OCI-LY1 (cell line): ENCODE results near the gene C1orf52.

Experiments used
- H2AFZ ChIP-seq: fragments of 200-600 bp; sonication (generic), shearing (Covaris generic); 2 replicates; pipeline ENCODE4 v1.6.0; 2014; ENCODE audit warnings: antibody characterized with exemption, mild to moderate bottlenecking, low read length
- H3F3A ChIP-seq: fragments of 200-600 bp; sonication (generic), shearing (Covaris generic); 2 replicates; pipeline ENCODE4 v1.6.0; 2014; ENCODE audit warnings: mild to moderate bottlenecking, antibody characterized with exemption, low read length, moderate library complexity; ENCODE audit not compliant: insufficient read depth
- H3K27ac ChIP-seq: fragments of 200-600 bp; sonication (generic); 2 replicates; pipeline ENCODE4 v1.5.1; 2014; ENCODE audit warnings: low read length, mixed run types, mild to moderate bottlenecking, low read depth; ENCODE audit not compliant: poor library complexity, severe bottlenecking
- H3K27me3 ChIP-seq: fragments of 200-600 bp; sonication (generic); 2 replicates; pipeline ENCODE4 v1.6.0; 2014; ENCODE audit warnings: antibody characterized with exemption, mild to moderate bottlenecking, low read length, moderate library complexity; ENCODE audit not compliant: insufficient read depth
- H3K36me3 ChIP-seq: fragments of 200-600 bp; sonication (generic); 2 replicates; pipeline ENCODE4 v1.6.1; 2014; ENCODE audit warnings: mild to moderate bottlenecking, antibody characterized with exemption, low read length, moderate library complexity, mixed read lengths; ENCODE audit not compliant: insufficient read depth
- H3K4me1 ChIP-seq: fragments of 200-600 bp; sonication (generic); 2 replicates; pipeline ENCODE4 v1.5.1; 2014; ENCODE audit warnings: mild to moderate bottlenecking, low read length, moderate library complexity; ENCODE audit not compliant: insufficient read depth, severe bottlenecking
- H3K4me2 ChIP-seq: fragments of 200-600 bp; sonication (generic), shearing (Covaris generic); 2 replicates; pipeline ENCODE4 v1.6.1; 2014; ENCODE audit warnings: low read length
- H3K4me3 ChIP-seq: fragments of 200-600 bp; sonication (generic); 2 replicates; pipeline ENCODE4 v1.5.1; 2014; ENCODE audit warnings: low read length, low read depth, mild to moderate bottlenecking, mixed read lengths; ENCODE audit not compliant: poor library complexity, severe bottlenecking
- H3K79me2 ChIP-seq: fragments of 200-600 bp; shearing (Covaris generic); 2 replicates; pipeline ENCODE4 v1.6.1; 2016; ENCODE audit warnings: mixed run types, low read length, mixed read lengths; ENCODE audit not compliant: insufficient read depth
- H3K9ac ChIP-seq: fragments of 200-600 bp; sonication (generic), shearing (Covaris generic); 2 replicates; pipeline ENCODE4 v1.6.1; 2014; ENCODE audit warnings: mild to moderate bottlenecking, low read length, mixed read lengths
- H3K9me2 ChIP-seq: fragments of 200-600 bp; sonication (generic), shearing (Covaris generic); 2 replicates; pipeline ENCODE4 v1.6.1; 2014; ENCODE audit warnings: low read depth, mild to moderate bottlenecking, low read length, mixed read lengths
- H3K9me3 ChIP-seq: fragments of 200-600 bp; shearing (Covaris generic); 2 replicates; pipeline ENCODE4 v1.6.1; 2014; ENCODE audit warnings: low read length, mixed read lengths
- H4K20me1 ChIP-seq: fragments of 200-600 bp; sonication (generic), shearing (Covaris generic); 2 replicates; pipeline ENCODE4 v1.6.0; 2016; ENCODE audit warnings: mild to moderate bottlenecking, low read length; ENCODE audit not compliant: insufficient read depth
- EZH2 ChIP-seq: fragments of 200-600 bp; sonication (generic), shearing (Covaris generic); IDR thresholded peaks from 2 replicates; pipeline ENCODE4 v1.8.0; 2017; ENCODE audit warnings: borderline replicate concordance, mixed run types, mild to moderate bottlenecking, antibody characterized with exemption, low read length, moderate library complexity, mixed read lengths
- TF ChIP-seq, protein P1 (sequence below): fragments of 200-600 bp; sonication (generic), shearing (Covaris generic); IDR thresholded peaks from 2 replicates; pipeline ENCODE4 v1.5.1; 2017; ENCODE audit warnings: mild to moderate bottlenecking, antibody characterized with exemption, low read length, moderate library complexity, mixed read lengths

C1orf52 gene

DNA sequence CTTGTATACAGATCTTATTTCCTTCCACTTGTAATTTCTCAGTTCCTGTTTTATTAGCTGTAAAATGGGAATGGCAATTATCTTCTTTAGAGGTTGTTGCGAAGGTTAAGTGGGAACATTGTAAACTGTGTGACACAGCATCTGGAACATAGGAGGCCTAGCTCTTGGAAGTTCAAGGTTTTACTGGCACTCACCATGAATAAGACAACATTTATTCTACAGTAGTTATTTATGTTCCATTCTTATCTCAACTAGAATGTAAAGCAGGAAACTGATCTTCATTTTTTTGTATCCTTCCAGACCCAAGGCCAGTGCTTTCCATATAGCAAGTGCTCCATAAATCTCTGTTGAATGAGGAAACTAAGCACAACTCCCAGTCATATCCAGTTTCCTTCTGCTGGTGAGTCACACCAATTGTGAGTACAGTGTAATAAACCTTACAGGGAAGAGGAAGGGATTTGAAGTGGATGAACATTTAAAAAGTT is 15.5 kb upstream of the C1orf52 start:
- Histone ChIP-seq H3K9ac (peak overlapping the region; percentile 81; the same call in 1 of the 2 replicates), H4K20me1 (no peaks in the 10 kb centered on the region), H3F3A (no peaks in the 10 kb centered on the region), H3K79me2 (peaks cover 36% of the 10 kb centered on the region), H3K9me2 (no peaks in the 10 kb centered on the region), H3K4me2 (peak overlapping the region; percentile 89), H3K4me3 (peak overlapping the region; percentile 85), H3K9me3 (no peaks in the 10 kb centered on the region), H2AFZ (no peak overlapping the region), H3K36me3 (peaks cover 28% of the 10 kb centered on the region), H3K27ac (peak overlapping the region; percentile 83), H3K4me1 (peaks cover 24% of the 10 kb centered on the region), H3K27me3 (no peaks in the 10 kb centered on the region)
- TF ChIP-seq EZH2 = no peak
- TF ChIP-seq, protein P1, sequence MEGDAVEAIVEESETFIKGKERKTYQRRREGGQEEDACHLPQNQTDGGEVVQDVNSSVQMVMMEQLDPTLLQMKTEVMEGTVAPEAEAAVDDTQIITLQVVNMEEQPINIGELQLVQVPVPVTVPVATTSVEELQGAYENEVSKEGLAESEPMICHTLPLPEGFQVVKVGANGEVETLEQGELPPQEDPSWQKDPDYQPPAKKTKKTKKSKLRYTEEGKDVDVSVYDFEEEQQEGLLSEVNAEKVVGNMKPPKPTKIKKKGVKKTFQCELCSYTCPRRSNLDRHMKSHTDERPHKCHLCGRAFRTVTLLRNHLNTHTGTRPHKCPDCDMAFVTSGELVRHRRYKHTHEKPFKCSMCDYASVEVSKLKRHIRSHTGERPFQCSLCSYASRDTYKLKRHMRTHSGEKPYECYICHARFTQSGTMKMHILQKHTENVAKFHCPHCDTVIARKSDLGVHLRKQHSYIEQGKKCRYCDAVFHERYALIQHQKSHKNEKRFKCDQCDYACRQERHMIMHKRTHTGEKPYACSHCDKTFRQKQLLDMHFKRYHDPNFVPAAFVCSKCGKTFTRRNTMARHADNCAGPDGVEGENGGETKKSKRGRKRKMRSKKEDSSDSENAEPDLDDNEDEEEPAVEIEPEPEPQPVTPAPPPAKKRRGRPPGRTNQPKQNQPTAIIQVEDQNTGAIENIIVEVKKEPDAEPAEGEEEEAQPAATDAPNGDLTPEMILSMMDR = no peak

DNA sequence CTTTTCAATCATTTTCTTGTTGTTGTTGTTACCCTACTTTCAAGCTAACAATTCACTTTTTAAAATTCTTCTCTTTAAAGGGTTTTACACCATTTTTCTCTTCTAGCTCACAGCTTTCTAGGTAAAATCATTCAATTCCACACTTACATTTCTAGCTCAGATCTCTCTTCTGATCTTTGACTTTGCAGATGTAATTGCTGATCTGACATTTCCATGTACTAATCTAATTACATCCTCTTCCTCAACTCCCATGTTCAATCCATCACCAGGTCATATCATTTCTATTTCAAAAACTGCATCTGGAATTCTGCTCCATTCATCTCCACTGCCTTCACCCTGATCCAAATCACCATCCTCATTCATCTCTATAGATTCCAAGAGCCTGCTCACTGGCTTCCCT is 13.9 kb upstream of the C1orf52 start:
- Histone ChIP-seq H3K4me1 (peaks cover 24% of the 10 kb centered on the region), H4K20me1 (no peaks in the 10 kb centered on the region), H3K4me2 (no peak overlapping the region; the same call in 1 of the 2 replicates), H3F3A (no peaks in the 10 kb centered on the region), H3K9me3 (no peaks in the 10 kb centered on the region), H3K36me3 (peaks cover 44% of the 10 kb centered on the region), H3K27ac (no peak overlapping the region), H3K9me2 (no peaks in the 10 kb centered on the region), H3K9ac (no peak overlapping the region), H3K27me3 (no peaks in the 10 kb centered on the region), H2AFZ (no peak overlapping the region), H3K4me3 (no peak overlapping the region), H3K79me2 (peaks cover 36% of the 10 kb centered on the region)
- TF ChIP-seq, protein P1 = no peak
- TF ChIP-seq EZH2 = no peak

DNA sequence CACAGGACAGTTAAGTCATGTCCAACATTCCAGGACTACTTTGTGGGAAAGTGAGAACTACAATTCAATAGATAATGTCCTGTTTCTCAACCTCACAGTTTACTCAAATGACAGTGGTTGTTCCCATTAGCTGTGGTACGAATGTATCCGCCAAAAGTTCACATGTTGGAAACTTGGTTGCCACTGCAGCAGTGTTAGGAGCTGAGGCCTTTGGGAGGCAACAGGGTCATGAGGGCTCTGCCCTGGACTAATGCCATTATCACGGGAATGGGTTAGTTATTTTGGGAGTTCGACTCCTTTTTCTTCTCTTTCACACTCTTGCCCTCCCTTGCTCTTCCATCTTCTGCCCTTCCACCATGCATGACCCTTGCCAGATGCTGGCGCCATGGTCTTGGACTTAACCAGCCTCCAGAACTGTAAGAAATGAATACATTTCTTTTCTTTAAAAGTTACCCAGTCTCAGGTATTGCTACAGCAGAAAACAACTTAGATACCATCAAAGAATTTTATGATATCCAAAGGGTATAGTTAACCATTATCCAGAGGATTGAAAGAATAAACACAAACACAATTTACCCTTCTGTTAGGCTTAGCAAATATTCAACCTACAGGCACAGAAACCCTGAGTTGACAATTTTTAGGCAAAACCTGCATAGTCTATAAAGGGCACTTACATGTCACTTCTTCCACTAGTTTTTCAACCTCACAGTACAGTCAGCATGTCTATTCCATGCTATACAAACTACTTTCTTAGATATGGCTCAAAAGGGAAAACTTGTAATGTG is 9.5 kb upstream of the C1orf52 start:
- Histone ChIP-seq H3K4me3 (no peak overlapping the region), H3K4me1 (peaks cover under 1% of the 10 kb centered on the region), H3K79me2 (peaks cover 16% of the 10 kb centered on the region; the same call in 1 of the 2 replicates), H4K20me1 (no peaks in the 10 kb centered on the region), H3K36me3 (peaks cover 77% of the 10 kb centered on the region), H2AFZ (no peak overlapping the region), H3K9ac (no peak overlapping the region), H3K9me3 (no peaks in the 10 kb centered on the region), H3K27ac (no peak overlapping the region), H3F3A (no peaks in the 10 kb centered on the region), H3K9me2 (no peaks in the 10 kb centered on the region), H3K27me3 (no peaks in the 10 kb centered on the region), H3K4me2 (no peak overlapping the region)
- no peak for TF ChIP-seq EZH2
